Cortex of kidney (tissue), 1 donor: ENCODE data around the gene PDIA2.
"Not testable (repeated sequence)": the region's sequence is repeated elsewhere in the genome, so short reads cannot be mapped to it uniquely, and the experiment has no call there.

Experiments
- DNase-seq: peaks from one replicate; lab custom pipeline; 2025; lab: John Stamatoyannopoulos, UW

PDIA2 gene

DNA sequence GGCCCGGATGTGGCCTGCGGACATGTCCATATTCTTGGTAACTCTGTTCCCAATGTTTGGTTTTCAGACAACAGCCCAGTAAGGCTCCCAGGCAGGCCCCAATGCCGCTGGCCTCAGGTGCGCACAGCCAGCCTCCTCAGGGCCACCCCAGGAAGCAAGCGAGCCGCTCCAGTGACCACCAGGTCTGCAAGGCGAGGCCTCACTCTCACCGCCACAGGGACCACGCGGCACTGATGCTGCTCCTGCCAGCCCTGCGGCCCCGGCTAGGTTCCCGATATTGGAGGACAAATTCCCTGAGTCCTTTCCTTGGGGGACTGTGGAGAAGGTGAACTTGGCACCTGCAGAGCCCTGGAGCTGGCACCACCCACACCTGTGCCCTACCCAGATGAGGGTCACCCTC lies 19.0 kb downstream of the PDIA2 start:
- no peak for DNase-seq

DNA sequence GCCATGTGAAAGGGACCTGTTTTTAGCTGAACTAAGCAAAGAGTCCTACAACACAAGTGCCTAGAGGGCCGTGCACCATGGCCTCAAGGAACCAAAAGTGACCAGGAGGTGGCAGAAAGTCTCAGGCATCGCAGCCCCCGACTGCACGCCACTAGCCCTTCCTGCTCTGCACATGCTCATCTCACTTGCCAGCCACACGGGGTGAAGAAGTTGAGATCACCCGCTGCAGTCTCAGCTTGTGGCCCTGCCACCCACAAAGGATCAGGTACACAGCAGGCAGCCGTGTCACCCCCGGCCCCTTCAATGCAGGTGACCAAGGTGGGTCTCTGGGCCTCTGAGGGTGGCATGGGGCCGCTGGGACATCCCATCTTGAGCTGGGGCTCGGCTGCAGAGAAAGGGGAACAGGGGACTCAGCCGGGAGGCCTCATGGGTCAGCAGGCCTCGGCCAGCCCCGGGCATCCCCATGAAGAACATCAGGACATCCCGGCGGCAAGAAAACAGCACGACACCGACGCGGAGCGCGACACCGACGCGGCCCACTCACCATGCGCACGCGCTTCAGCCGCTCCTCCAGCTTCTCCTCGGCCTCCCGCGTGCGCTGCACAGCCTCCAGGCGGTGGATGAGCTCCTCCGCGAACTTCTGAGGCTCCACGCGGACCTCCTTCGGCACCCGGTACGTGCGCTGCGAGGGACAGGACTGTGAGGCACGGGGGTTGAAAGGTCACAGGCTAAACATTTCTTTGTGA lies 21.0 kb downstream of the PDIA2 start:
- DNase-seq, result no peak

DNA sequence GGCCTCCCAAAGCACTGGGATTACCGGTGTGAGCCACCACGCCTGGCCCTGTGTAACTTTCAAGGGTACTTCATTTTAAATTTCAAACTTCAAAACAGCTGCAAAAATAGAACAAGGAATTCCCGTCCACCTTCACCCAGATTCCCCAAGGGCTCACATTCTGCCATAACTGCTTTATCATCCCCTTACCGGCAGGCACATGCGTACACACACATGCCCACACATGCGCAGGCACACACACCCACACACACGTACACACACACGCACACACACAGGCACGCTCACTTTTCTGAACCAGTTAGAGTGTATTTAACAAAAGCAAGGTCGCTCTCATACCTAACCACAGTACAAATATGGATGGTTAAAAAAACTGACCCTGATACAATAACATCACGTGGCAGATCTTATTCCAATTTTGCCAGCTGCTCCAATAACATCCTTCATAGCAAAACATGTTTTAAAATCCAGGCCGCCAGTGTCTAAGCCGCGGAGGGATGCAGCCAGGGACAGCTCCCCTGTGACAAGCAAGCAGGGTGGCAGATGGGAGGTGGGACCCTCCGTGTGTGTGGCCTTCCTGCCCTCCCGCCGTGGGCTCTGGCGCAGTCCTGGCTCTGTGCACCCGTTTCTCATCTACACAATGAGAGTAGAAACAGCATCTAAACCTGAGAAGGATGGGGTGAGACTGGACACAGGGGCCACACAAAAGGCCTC lies 23.1 kb downstream of the PDIA2 start:
- no peak for DNase-seq

DNA sequence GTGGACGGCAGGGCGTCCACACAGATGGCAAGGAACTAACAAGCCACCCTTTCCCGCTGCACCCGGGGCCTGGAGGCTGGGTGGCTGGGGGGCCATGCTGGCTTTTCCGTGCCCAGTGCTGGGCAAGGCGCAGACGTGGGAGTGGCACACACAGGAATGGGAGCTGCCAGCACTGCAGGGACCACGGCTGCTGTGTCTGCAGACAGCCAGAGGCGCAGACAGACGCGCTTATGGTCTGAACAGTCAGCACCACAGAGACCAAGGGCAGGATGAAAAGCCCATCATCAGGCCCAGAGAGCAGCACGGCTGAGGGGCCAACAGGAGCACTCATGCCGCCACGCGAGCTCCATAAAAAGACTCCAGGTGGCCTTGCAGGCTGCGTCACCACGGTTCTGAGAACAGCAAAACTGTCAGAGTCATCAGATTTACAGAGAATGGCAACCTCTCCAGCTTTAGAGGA lies 24.0 kb downstream of the PDIA2 start:
- no peak for DNase-seq

DNA sequence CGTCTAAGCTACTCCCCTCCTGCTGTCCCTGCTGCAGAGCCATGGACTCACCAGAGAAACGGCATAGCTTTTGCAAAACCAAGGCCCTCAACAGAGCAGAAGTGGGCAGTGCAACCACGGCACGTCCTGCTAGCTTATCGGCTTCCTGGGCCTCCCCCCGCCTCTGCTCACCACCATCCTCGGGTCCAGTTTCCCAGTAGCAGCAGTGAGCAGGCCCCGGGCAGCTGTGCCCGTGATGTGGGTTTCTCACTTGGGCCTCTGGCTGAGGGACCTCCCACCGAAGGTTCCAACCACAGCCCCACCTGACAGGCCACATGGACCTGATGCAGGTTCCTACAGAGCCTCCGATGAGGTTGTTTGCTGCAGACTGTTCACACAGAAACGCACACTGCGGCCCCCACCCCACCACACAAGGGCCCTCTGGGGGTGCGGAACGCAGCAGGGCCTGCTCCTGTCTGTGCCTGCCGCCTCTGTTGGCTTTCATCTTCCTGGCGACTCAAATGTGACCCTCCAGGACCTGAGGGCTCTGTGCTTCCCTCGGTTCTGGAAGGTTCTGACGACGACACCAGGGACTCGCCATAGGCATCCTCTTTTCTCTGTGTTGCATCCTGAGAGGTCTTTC lies 24.8 kb downstream of the PDIA2 start:
- no peak for DNase-seq

DNA sequence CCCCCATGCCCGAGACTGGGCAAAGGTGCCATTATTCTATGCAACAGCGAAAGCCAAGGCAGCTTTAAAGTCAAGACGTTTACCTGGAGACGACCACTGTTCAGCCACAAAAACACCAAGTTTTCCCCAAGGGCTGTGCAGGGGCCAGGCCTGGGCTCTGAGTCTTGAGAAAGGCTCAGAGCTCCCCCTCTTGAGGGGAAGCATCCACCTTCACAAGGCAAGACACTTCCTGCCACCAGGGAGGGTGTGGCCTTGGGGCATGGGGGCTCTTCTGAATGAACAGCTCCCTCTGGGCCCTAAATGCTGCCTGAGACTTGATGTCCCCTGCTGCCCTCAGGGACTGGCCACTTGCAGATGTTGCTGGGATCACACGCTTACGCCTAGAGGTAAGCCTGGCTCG lies 26.5 kb downstream of the PDIA2 start:
- DNase-seq, result no peak

DNA sequence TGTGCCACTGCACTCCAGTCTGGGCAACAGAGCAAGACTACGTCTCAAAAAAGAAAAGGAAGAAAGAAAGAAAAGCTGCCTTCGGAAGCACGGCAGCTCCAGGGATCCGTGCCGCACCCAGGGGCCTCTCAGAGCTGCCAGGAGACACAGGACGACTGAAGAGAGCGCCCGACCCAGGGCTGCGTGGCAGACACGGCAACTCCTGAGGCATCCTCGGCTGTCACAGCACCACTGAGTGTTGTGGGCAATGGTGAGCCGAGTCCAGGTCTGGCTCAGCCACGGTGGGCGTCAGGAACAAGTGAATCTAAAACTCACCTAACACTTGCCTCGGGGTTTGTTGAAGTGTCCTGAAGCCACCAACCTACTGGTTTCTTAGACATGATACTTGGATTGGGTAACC lies 28.8 kb downstream of the PDIA2 start:
- DNase-seq, result no peak

DNA sequence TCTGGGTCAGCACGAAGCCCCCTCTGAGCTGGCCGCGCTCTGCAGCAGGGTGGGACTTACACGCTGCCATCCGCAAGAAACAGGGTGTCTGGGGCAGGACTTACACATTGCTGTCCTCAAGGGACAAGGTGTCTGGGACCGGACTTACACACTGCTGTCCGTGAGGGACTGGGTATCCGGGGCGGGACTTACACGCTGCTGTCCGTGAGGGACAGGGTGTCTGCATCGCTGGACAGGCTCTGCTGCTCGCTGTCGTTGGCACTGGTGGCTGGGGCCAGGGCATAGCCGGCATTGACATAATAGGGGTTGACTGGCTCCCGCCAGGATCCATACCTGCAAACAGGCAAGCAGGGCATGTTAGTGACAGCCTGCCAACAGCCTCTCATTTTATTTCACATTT lies 31.4 kb downstream of the PDIA2 start:
- DNase-seq, result no peak

DNA sequence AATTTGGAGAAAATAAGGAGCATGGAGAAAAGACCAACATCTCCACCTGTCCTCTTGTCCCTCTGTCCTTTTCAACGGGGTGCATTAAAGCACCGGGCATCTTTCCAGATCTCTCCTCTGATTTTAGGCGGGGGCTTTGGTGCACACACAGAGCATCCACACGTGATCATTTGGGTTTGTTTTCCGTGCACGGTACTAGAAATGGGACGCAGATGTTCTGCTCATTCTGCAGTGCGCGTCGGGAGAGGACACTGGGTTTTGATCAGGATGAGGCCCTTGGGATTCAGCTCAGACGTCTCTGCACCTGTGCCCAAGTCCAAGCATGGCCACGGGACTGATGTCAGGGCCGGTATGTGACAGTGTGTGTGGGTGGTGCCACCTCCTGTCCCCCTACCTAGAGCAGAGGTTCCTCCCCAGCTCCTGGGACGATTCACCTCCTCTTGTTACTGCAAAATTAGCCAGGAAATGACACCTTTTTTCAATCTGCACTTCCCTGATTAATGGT lies 31.9 kb downstream of the PDIA2 start:
- DNase-seq, result no peak

DNA sequence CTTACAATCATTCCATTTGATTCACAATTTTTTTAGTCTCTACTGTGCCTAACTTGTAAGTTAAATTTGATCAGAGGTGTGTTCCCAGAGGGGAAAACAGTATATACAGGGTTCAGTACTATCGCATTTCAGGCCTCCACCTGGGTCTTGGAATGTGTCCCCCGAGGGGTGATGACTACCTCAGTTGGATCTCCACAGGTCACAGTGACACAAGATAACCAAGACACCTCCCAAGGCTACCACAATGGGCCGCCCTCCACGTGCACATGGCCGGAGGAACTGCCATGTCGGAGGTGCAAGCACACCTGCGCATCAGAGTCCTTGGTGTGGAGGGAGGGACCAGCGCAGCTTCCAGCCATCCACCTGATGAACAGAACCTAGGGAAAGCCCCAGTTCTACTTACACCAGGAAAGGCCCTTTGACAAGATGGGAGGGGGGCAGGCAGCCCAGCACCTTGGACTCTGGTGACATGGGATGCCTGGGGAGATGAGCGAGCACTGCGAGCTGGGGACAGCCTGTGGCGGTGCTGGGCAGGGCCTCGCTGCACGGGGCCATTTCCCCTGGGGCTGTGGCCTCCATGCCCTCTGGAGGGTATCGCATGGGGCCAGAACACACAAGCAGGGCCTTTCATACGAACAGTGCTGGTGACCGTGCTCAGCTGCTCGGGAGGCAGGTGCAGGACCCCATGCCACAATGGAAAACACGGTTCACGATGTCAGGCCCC lies 33.9 kb downstream of the PDIA2 start:
- DNase-seq, result no peak

DNA sequence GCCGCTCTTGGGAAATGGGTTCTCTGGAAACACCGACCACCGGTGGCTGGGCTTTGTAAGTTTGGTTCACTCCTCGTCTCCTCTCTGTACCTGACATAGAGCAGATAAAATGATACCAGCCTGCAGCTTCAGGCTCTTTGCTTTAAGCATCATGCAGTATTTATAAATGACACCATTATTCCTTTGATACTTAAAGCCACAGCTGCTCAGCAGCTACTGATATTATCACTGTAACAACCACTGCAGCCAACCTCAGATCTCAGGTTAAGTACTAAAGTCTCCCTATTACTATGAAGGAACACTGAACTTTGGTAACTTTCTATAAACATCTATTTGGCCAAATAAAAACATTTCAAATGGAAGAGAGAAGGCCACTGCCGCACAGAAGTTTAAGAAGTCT lies 34.6 kb downstream of the PDIA2 start:
- DNase-seq, result no peak

DNA sequence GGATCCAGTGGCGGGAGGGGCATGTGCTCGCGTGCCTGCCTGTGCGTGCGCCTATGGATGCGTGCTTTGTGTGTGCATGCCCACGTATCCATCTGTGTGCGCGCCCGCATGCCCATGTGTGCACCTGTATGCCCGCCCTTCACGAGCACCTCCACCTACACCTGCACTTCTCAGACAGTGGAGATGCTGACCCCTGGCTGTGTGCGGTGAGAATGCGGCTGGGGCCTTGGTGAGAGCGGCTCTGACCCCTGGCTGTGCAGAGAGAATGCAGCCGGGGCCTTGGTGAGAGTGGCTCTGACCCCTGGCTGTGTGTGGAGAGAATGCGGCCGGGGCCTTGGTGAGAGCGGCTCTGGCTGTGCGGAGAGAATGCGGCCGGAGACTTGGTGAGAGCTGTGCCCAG lies 35.7 kb downstream of the PDIA2 start:
- no peak for DNase-seq

DNA sequence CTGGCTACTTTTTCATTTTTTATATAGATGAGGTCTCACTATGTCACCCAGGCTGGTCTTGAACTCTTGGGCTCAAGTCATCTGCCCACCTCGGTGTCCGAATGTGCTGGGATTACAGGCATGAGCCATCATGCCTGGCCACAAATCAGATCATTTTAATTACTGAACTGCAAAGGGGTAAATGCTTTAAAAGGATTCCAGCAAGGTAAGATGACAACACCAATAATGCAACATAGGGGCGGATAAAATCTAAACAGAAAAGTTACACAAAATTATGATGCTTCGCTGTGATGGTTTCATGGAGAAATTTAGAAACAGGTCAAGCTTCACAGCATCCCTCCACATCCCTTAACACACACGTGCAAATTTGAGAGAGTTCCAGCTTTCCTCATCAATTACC lies 37.2 kb downstream of the PDIA2 start:
- no peak for DNase-seq

DNA sequence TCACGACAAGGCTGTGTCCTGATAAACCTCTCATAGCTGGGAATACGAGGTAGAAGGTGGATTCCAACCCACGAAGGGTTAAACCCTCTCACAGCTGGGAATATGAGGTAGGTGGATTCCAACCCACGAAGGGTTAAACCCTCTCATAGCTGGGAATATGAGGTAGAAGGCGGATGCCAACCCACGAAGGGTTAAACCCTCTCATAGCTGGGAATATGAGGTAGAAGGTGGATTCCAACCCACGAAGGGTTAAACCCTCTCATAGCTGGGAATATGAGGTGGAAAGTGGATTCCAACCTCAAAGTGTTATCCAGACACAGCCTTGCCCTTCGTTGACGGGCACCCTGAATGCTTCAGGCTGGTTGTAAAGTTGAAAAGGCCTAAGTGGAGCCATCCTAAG lies 38.6 kb downstream of the PDIA2 start:
- DNase-seq, result no peak

DNA sequence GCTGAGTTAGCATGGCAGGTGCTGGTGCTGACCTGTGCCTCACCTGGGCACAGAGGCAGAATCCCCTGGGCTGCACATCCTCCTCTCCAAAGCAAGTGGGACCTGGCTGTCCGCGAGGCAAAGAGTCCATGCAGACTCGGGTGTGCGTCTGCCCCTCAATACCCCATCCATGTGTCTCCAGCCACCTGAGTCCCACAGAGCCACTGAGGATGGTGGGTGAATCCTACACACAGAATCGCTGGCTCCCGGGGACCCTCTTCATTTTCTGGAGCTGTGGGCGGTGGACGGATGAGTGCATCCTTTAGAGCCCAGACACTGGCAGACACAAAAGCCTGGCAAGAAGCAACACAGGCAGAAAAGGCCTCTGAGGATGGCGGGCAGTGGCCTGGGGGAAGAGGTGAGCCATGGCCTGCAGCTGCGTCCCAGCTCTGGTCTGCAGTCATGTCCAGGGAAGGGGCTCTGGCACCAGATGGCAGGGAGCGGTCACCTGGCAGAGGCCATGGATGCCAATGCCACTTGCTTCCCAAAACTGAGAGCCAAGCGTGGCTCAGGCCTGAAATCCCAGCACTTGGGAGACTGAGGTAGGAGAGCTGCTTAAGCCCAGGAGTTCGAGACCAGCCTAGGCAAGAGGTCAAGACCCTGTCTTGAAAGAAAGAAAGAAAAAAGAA lies 39.6 kb downstream of the PDIA2 start:
- no peak for DNase-seq

DNA sequence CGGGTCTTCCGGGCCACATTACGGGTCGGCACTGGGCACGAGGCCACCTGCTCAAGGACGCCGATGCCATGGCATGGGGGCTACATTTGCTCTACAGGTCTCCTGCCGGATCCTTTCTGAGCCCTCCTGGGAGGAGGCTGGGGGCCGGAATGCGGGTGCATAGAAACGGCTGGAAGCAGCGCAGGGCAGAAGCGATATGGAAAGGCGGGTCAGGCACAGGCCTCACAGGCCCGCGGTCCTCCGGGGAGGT lies 41.2 kb downstream of the PDIA2 start:
- DNase-seq, result no peak

DNA sequence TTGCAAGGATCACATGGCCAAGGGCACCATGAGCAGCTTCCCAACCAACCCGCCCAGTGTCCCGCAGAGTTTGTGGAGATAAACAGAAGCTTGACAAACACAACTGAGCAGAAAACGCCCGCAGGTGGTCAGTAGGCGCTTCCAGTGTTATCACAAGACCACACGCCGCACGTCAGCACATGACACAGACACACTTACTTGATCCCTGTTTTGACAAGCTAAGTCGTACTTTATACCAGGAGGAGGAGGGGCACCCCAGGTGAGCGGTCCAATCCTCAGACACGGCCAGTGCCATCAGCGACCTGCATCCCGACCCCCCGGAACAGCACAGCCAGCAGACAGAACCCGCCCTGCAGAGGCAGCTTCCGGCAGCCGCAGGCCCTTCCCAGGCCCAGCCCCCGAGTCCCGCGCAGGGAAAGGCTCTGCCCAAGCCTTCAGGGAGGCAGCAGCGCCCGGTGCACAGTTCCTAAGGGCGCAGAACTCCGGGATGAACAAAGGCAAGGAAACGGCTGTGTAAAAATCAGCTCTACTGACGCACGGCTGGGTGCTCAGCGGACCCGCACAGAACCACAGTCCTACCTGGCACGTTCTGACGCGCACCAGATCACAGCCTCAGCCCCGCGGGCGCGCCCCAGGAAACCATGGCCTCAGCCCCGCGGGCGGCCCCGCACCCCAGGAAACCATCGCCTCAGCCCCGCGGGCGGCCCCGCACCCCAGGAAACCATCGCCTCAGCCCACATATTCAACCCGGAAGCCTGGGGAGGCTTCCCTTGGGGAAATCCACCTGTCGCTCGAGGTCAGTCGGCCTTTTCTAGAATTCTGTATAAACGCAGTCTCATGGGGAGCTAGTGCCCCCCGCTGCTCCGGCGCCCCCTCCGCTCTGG lies 41.7 kb downstream of the PDIA2 start:
- no peak for DNase-seq

DNA sequence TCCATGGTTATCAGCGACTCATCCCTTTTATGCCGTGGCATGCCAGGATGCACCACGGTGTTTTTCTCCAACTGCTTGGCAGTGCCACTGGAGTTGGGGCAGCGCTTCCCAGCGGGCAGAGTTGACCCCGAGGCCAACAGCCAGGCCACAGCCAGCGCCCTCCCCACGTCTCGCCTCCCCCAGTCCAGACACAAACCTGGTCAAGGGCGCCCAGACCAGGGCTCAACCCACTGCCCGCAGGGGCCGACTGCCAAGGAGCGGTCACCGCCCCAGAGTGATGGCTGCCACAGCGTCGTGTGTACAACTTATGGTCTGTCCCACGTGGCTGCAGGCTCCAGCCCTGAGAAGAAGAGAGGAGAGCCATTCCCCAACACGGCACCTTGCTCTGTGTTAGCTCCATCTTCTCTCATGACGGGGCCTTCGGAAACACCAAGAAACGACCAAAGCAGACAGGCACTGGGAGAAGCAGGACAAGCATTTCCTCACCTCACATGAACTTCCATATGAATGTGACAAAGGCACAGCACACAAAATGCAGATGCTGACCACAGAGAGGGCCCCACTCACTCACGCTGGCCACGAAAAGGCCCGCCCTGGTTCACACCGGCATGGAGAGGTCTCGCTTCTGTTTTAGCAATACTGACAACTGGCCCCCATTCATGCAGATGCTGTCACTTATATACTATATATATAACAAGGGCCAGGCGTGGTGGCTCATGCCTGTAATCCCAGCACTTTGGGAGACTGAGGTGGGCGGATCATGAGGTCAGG lies 42.6 kb downstream of the PDIA2 start:
- no peak for DNase-seq

DNA sequence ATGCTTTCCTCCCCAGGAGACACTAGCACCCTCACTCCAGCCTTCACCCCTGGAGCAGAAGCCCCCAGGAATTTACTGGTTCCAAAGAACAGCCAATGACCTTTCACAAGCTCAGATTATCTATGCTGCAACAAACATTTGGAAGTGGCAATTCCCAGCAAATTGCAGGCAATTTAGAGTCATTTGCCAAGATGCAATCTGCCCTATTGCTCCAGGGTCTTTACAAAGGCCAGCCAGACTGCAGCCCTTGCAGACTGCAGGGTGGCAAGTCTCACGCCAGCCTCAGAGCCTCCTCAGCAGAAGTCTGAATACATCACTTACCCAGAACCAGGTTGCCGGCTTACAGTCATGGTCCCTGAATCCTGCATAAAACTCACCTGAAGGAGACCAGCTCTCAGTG lies 47.8 kb downstream of the PDIA2 start:
- DNase-seq, result no peak

DNA sequence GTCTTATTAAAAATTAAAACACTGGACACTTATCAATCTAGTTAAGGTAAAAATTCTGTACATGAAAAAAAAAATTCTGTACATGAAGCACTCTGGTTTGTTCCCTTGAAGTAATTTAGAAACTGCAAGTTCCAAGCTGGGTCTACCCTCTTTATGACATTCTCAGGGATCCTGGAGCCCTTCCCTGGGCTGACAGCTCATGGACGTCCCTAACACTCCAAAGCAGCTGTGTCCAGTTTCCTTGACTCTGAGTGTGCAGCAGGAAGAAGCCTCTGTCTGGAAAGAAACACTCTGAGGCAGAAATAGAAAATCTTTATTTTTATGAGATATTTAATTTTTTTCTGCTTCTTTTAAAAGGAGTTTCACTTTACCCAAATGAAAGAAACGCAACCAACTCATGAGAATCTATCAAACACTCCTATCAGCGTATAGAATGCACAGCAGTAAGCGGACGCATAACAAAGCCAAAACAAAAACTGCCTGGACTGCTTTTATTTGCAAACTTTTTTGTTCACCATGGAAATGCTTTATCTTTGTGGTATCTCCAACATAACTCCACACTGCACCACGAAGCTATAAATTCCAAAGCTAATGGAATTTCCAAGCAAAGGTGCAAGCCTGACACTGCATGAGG lies 48.3 kb downstream of the PDIA2 start:
- not testable (repeated sequence) for DNase-seq
